ENCODE measurements around the gene SLC25A4.
"Not testable (repeated sequence)": the region's sequence is repeated elsewhere in the genome, so short reads cannot be mapped to it uniquely, and the experiment has no call there.

The SLC25A4 gene

GRCh38 chr4:185189606-185190305 is 46.7 kb downstream of the SLC25A4 start:
- Histone ChIP-seq H3K27me3 (ENCODE audit: insufficient read depth, low read depth, severe bottlenecking) (no peaks in the 10 kb centered on the region), H3K36me3 (peaks cover 24% of the 10 kb centered on the region), H3K4me3 (ENCODE audit: low read depth, low read length) (no peak overlapping the region), H3K27ac (no peak overlapping the region), H3K9me3 (ENCODE audit: severe bottlenecking) (no peaks in the 10 kb centered on the region)
- TF ChIP-seq CTCF (IDR thresholded peaks at IDR 0.05; ENCODE audit: low read depth, low read length), result no peak
- DNase-seq, result no peak

GRCh38 chr4:185190306-185190856 is 47.3 kb downstream of the SLC25A4 start:
- no peak overlapping the region for H3K4me3 ChIP-seq (ENCODE audit: low read depth, low read length)
- no peaks in the 10 kb centered on the region for H3K27me3 ChIP-seq (ENCODE audit: insufficient read depth, low read depth, severe bottlenecking)
- TF ChIP-seq CTCF (IDR thresholded peaks at IDR 0.05; ENCODE audit: low read depth, low read length), result no peak
- no peak overlapping the region for H3K27ac ChIP-seq
- H3K36me3 ChIP-seq, result peaks cover 24% of the 10 kb centered on the region
- H3K9me3 ChIP-seq (ENCODE audit: severe bottlenecking), result no peaks in the 10 kb centered on the region
- no peak for DNase-seq

- DNase-seq, result no peak
- no peak for TF ChIP-seq CTCF (IDR thresholded peaks at IDR 0.05; ENCODE audit: low read depth, low read length)
- H3K4me3 ChIP-seq (ENCODE audit: low read depth, low read length), result no peak overlapping the region
- H3K36me3 ChIP-seq, result peaks cover 23% of the 10 kb centered on the region
- no peak overlapping the region for H3K27ac ChIP-seq
- no peaks in the 10 kb centered on the region for H3K9me3 ChIP-seq (ENCODE audit: severe bottlenecking)
- H3K27me3 ChIP-seq (ENCODE audit: insufficient read depth, low read depth, severe bottlenecking), result no peaks in the 10 kb centered on the region
These were observed 49.0 kb downstream of the SLC25A4 start for GRCh38 chr4:185192059-185192458.

GRCh38 chr4:185194924-185195888 is 52.1 kb downstream of the SLC25A4 start:
- Histone ChIP-seq H3K27ac (no peak overlapping the region), H3K36me3 (peaks cover 5% of the 10 kb centered on the region), H3K9me3 (ENCODE audit: severe bottlenecking) (no peaks in the 10 kb centered on the region), H3K4me3 (ENCODE audit: low read depth, low read length) (no peak overlapping the region), H3K27me3 (ENCODE audit: insufficient read depth, low read depth, severe bottlenecking) (no peaks in the 10 kb centered on the region)
- no peak for TF ChIP-seq CTCF (IDR thresholded peaks at IDR 0.05; ENCODE audit: low read depth, low read length)
- no peak for DNase-seq

- no peak overlapping the region for H3K27ac ChIP-seq
- no peaks in the 10 kb centered on the region for H3K27me3 ChIP-seq (ENCODE audit: insufficient read depth, low read depth, severe bottlenecking)
- no peaks in the 10 kb centered on the region for H3K36me3 ChIP-seq
- no peak for DNase-seq
- TF ChIP-seq CTCF (IDR thresholded peaks at IDR 0.05; ENCODE audit: low read depth, low read length), result no peak
- H3K9me3 ChIP-seq (ENCODE audit: severe bottlenecking), result no peaks in the 10 kb centered on the region
- H3K4me3 ChIP-seq (ENCODE audit: low read depth, low read length), result no peak overlapping the region
These were observed 53.4 kb downstream of the SLC25A4 start for GRCh38 chr4:185196437-185196836.

GRCh38 chr4:185198189-185198588 is 55.1 kb downstream of the SLC25A4 start:
- H3K27ac ChIP-seq; H3K4me3 ChIP-seq (ENCODE audit: low read depth, low read length); H3K27me3 ChIP-seq (ENCODE audit: insufficient read depth, low read depth, severe bottlenecking); H3K36me3 ChIP-seq; DNase-seq; H3K9me3 ChIP-seq (ENCODE audit: severe bottlenecking): not testable (repeated sequence)
